Parathyroid adenoma (tissue), 2 donors: ENCODE data around the gene DTWD2.

Experiments
- H2AFZ ChIP-seq: fragments of 300-600 bp; sonication (generic); one replicate; pipeline ENCODE4 v1.7.0; 2017; ENCODE audit warnings: antibody characterized with exemption, mild to moderate bottlenecking
- H3K27ac ChIP-seq: fragments of 300-600 bp; sonication (generic); one replicate; pipeline ENCODE4 v1.7.0; 2017
- H3K27me3 ChIP-seq: fragments of 300-600 bp; sonication (generic); one replicate; pipeline ENCODE4 v1.7.0; 2017; ENCODE audit warnings: low read length; ENCODE audit not compliant: control insufficient read depth, insufficient read depth
- H3K36me3 ChIP-seq: fragments of 300-600 bp; sonication (generic); one replicate; pipeline ENCODE4 v1.7.0; 2017; ENCODE audit warnings: low read length; ENCODE audit not compliant: control insufficient read depth, insufficient read depth
- H3K4me1 ChIP-seq: fragments of 300-600 bp; sonication (generic); one replicate; pipeline ENCODE4 v1.7.0; 2017; ENCODE audit warnings: control low read depth
- H3K4me2 ChIP-seq: fragments of 300-600 bp; sonication (generic); one replicate; pipeline ENCODE4 v1.7.0; 2017; ENCODE audit warnings: low read length
- H3K4me3 ChIP-seq: fragments of 300-600 bp; sonication (generic); one replicate; pipeline ENCODE4 v1.7.0; 2017; ENCODE audit warnings: low read depth, low read length
- H3K79me2 ChIP-seq: fragments of 300-600 bp; sonication (generic); one replicate; pipeline ENCODE4 v1.7.0; 2017; ENCODE audit warnings: control low read depth
- H3K9ac ChIP-seq: fragments of 300-600 bp; sonication (generic); one replicate; pipeline ENCODE4 v1.7.0; 2017; ENCODE audit warnings: mild to moderate bottlenecking
- H3K9me3 ChIP-seq: fragments of 300-600 bp; sonication (generic); one replicate; pipeline ENCODE4 v1.7.0; 2017; ENCODE audit warnings: low read length; ENCODE audit not compliant: control insufficient read depth
- CTCF ChIP-seq: fragments of 300-600 bp; sonication (generic); IDR thresholded peaks from one replicate; pipeline ENCODE4 v1.7.0; 2017; ENCODE audit warnings: antibody characterized with exemption, mild to moderate bottlenecking
- donor health status: primary hyperparathyroidism.

Gene DTWD2

GRCh38 chr5:118946138-118946800, 42.1 kb downstream of the DTWD2 start:
- H3K4me1 ChIP-seq, result no peaks in the 10 kb centered on the region
- H3K4me2 ChIP-seq, result no peak overlapping the region
- H3K36me3 ChIP-seq, result no peaks in the 10 kb centered on the region
- H3K4me3 ChIP-seq, result no peak overlapping the region
- TF ChIP-seq CTCF, result no peak
- no peaks in the 10 kb centered on the region for H3K79me2 ChIP-seq
- H3K27ac ChIP-seq, result no peak overlapping the region
- no peak overlapping the region for H3K9ac ChIP-seq
- H3K9me3 ChIP-seq, result no peaks in the 10 kb centered on the region
- no peak overlapping the region for H2AFZ ChIP-seq
- no peaks in the 10 kb centered on the region for H3K27me3 ChIP-seq

- Histone ChIP-seq H3K79me2 (no peaks in the 10 kb centered on the region), H3K36me3 (no peaks in the 10 kb centered on the region), H3K4me3 (no peak overlapping the region), H3K9me3 (no peaks in the 10 kb centered on the region), H3K4me1 (no peaks in the 10 kb centered on the region), H3K4me2 (no peak overlapping the region), H3K27ac (no peak overlapping the region), H2AFZ (no peak overlapping the region), H3K9ac (no peak overlapping the region), H3K27me3 (no peaks in the 10 kb centered on the region)
- TF ChIP-seq CTCF, result no peak
Observed at GRCh38 chr5:118937393-118938061, 50.8 kb downstream of the DTWD2 start.

- Histone ChIP-seq H3K4me1 (no peaks in the 10 kb centered on the region), H3K27me3 (no peaks in the 10 kb centered on the region), H3K27ac (no peak overlapping the region)
Observed at GRCh38 chr5:118933703-118934102, 54.6 kb downstream of the DTWD2 start.

DNA sequence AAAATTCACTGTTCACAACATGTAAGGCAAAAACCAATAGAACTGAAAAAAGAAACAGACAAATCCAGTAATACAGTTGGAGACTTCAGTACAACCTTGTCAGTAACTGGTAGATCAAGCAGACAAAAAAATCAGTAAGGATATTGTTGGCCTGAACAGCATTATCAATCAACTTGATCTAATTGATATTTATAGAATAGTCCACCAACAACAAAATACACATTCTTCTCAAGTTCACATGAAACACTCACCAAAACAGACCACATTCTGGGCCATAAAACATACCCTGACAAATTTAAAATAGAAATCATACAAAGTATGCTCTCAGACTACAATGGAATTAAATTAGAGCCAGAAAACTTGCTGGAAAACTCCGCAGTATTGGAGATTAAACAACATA, 56.8 kb downstream of the DTWD2 start:
- no peak for TF ChIP-seq CTCF
- Histone ChIP-seq H3K4me2 (no peak overlapping the region), H3K9ac (no peak overlapping the region), H3K36me3 (no peaks in the 10 kb centered on the region), H3K4me3 (no peak overlapping the region), H2AFZ (no peak overlapping the region), H3K9me3 (no peaks in the 10 kb centered on the region), H3K4me1 (no peaks in the 10 kb centered on the region), H3K27ac (no peak overlapping the region), H3K27me3 (no peaks in the 10 kb centered on the region), H3K79me2 (no peaks in the 10 kb centered on the region)

More at GRCh38 chr5:118933703-118934102, 54.6 kb downstream of the DTWD2 start:
- TF ChIP-seq CTCF, result no peak
- no peak overlapping the region for H2AFZ ChIP-seq
- H3K9me3 ChIP-seq, result no peaks in the 10 kb centered on the region
- H3K79me2 ChIP-seq, result no peaks in the 10 kb centered on the region
- no peaks in the 10 kb centered on the region for H3K36me3 ChIP-seq
- H3K4me3 ChIP-seq, result no peak overlapping the region
- H3K9ac ChIP-seq, result no peak overlapping the region
- H3K4me2 ChIP-seq, result no peak overlapping the region

DNA sequence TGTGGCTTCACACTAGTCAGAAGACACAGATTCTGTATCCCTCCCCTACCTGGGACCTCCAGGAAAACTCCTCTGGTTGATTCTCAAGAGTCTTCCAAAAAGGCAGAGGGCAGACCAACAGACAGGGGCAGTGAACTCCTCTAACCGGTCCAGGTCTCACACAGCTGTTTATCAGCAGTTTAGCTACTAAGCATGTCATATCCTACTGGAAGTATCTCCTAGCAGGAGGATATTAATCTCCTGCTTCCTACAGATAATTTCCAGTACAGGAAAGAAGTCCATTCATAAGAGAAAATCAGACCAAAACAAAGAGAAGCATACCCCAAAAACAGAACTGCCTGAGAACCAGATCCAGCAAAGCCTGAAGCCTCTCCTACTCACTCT, 64.3 kb downstream of the DTWD2 start:
- H3K27ac ChIP-seq, result no peak overlapping the region
- TF ChIP-seq CTCF, result no peak
- no peak overlapping the region for H3K9ac ChIP-seq
- no peaks in the 10 kb centered on the region for H3K4me1 ChIP-seq
- no peaks in the 10 kb centered on the region for H3K79me2 ChIP-seq
- H3K9me3 ChIP-seq, result no peaks in the 10 kb centered on the region
- no peaks in the 10 kb centered on the region for H3K27me3 ChIP-seq
- no peak overlapping the region for H3K4me2 ChIP-seq
- no peaks in the 10 kb centered on the region for H3K36me3 ChIP-seq
- H2AFZ ChIP-seq, result no peak overlapping the region
- H3K4me3 ChIP-seq, result no peak overlapping the region
